ENCODE measurements around the gene WWOX.

Gene WWOX

DNA sequence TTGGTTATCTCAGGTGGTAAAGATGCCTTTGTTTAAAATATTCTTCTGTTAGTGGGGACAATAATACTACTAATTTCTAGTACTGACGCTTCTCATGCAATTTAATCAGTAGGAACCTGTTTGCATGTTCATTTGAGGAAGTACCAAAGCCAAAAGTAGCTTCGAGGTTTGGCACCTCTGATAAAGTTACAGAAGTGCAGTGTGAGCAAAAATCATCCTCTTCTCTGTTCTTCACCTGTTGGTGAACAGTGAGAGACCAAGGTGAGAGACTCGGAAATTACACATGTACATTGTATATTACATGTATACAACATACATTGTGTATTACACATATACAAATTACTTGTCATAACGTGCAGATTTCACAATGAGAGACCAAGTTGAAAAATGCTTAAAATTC, 1096.5 kb downstream of the WWOX start:
- no peak overlapping the region for H2BK12ac ChIP-seq (ENCODE audit: low read length)
- no peaks in the 10 kb centered on the region for H3K79me1 ChIP-seq (ENCODE audit: low read length)
- H3K4me3 ChIP-seq (ENCODE audit: low read depth, low read length): no peak overlapping the region
- H3K4ac ChIP-seq (ENCODE audit: low read depth, low read length): no peak overlapping the region
- no peaks in the 10 kb centered on the region for H3K79me2 ChIP-seq (ENCODE audit: control insufficient read depth, insufficient read depth, low read length, poor library complexity)
- no peak overlapping the region for H4K91ac ChIP-seq (ENCODE audit: low read depth, low read length)
- H3K18ac ChIP-seq (ENCODE audit: low read length): no peak overlapping the region
- no peak overlapping the region for H2BK5ac ChIP-seq (ENCODE audit: low read depth, low read length, poor library complexity)
- H4K8ac ChIP-seq (ENCODE audit: low read depth, low read length): no peak overlapping the region
- H3K9me3 ChIP-seq (ENCODE audit: insufficient read depth, low read depth, low read length): no peaks in the 10 kb centered on the region
- no CpG with 5 or more reads among the region's 4 CpGs for WGBS (ENCODE audit: extremely low coverage, insufficient coverage, insufficient read length)
- H3K27me3 ChIP-seq (ENCODE audit: insufficient read depth, low read length): no peaks in the 10 kb centered on the region
- no peak for DNase-seq
- no peak overlapping the region for H2AFZ ChIP-seq (ENCODE audit: insufficient read depth, low read length, poor library complexity)
- no peaks in the 10 kb centered on the region for H3K36me3 ChIP-seq (ENCODE audit: control insufficient read depth in 1 of 2, insufficient read depth in 2 of 2, low read length in 2 of 2)
- H3K14ac ChIP-seq (ENCODE audit: low read length): no peak overlapping the region
- H4K12ac ChIP-seq (ENCODE audit: low read depth, low read length): no peak overlapping the region
- no peak overlapping the region for H3K27ac ChIP-seq (ENCODE audit: low read depth, low read length)
- no peak overlapping the region for H3K23ac ChIP-seq (ENCODE audit: low read length)
- H3K4me1 ChIP-seq (ENCODE audit: control insufficient read depth in 1 of 2, insufficient read depth in 2 of 2, low read length in 2 of 2): no peaks in the 10 kb centered on the region
- H2AK5ac ChIP-seq (ENCODE audit: low read length): no peak overlapping the region
- H2BK120ac ChIP-seq (ENCODE audit: insufficient read depth, low read length, poor library complexity): no peak overlapping the region
- no peak overlapping the region for H3K4me2 ChIP-seq (ENCODE audit: low read length)
- H3K9ac ChIP-seq (ENCODE audit: low read length): no peak overlapping the region

DNA sequence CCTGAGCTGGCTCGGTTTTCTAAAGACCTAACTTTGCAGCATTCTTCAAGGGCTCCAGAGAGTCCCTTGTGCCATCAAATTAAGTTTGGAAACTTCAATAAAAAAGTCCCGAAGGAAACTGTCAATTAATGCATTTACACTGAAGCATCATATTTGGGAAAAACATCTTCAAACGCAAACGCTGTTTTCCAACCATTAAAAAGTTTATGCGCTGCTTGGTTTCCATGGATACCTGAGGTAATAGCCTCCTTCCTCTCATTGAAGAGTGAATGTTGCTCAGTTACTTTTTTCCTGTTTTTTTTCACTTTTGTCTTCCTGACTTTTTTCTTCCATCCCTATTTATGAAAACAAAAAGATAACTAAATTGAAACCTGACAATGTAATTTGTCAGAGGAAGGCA, 1102.0 kb downstream of the WWOX start:
- no peak overlapping the region for H3K14ac ChIP-seq (ENCODE audit: low read length)
- no peak overlapping the region for H4K91ac ChIP-seq (ENCODE audit: low read depth, low read length)
- no peak overlapping the region for H2AFZ ChIP-seq (ENCODE audit: insufficient read depth, low read length, poor library complexity)
- no peaks in the 10 kb centered on the region for H3K79me2 ChIP-seq (ENCODE audit: control insufficient read depth, insufficient read depth, low read length, poor library complexity)
- no peaks in the 10 kb centered on the region for H3K27me3 ChIP-seq (ENCODE audit: insufficient read depth, low read length)
- no peaks in the 10 kb centered on the region for H3K79me1 ChIP-seq (ENCODE audit: low read length)
- no peak overlapping the region for H3K18ac ChIP-seq (ENCODE audit: low read length)
- no CpG with 5 or more reads among the region's 5 CpGs for WGBS (ENCODE audit: extremely low coverage, insufficient coverage, insufficient read length)
- H3K9me3 ChIP-seq (ENCODE audit: insufficient read depth, low read depth, low read length): no peaks in the 10 kb centered on the region
- no peak overlapping the region for H3K4me2 ChIP-seq (ENCODE audit: low read length)
- H2AK5ac ChIP-seq (ENCODE audit: low read length): no peak overlapping the region
- no peak overlapping the region for H3K27ac ChIP-seq (ENCODE audit: low read depth, low read length)
- no peak overlapping the region for H2BK12ac ChIP-seq (ENCODE audit: low read length)
- H4K12ac ChIP-seq (ENCODE audit: low read depth, low read length): no peak overlapping the region
- H2BK120ac ChIP-seq (ENCODE audit: insufficient read depth, low read length, poor library complexity): no peak overlapping the region
- no peak for DNase-seq
- H3K23ac ChIP-seq (ENCODE audit: low read length): no peak overlapping the region
- no peak overlapping the region for H3K4ac ChIP-seq (ENCODE audit: low read depth, low read length)
- no peak overlapping the region for H3K4me3 ChIP-seq (ENCODE audit: low read depth, low read length)
- H3K36me3 ChIP-seq (ENCODE audit: control insufficient read depth in 1 of 2, insufficient read depth in 2 of 2, low read length in 2 of 2): no peaks in the 10 kb centered on the region
- no peak overlapping the region for H3K9ac ChIP-seq (ENCODE audit: low read length)
- no peak overlapping the region for H2BK5ac ChIP-seq (ENCODE audit: low read depth, low read length, poor library complexity)
- H3K4me1 ChIP-seq (ENCODE audit: control insufficient read depth in 1 of 2, insufficient read depth in 2 of 2, low read length in 2 of 2): no peaks in the 10 kb centered on the region
- no peak overlapping the region for H4K8ac ChIP-seq (ENCODE audit: low read depth, low read length)

DNA sequence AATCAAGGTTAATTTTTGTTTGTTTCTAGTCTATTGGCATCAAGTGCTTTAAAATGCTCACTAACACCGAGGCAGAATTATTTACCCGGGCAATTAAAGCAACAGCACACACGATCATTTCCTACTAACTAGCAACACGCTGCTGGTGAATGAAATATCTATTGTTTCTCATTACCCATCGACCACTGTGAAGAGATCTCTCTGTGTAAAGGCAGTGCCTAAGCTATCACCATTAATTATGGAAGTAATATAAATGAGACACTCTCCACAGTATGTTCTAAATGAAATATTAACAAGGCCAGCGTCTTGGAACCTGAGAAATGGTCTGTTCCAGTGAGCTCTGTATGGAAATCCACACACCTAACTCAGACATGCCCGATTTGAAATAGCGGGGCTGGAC, 1103.5 kb downstream of the WWOX start:
- no peaks in the 10 kb centered on the region for H3K4me1 ChIP-seq (ENCODE audit: control insufficient read depth in 1 of 2, insufficient read depth in 2 of 2, low read length in 2 of 2)
- no peak overlapping the region for H4K91ac ChIP-seq (ENCODE audit: low read depth, low read length)
- H2AFZ ChIP-seq (ENCODE audit: insufficient read depth, low read length, poor library complexity): no peak overlapping the region
- no peak overlapping the region for H3K9ac ChIP-seq (ENCODE audit: low read length)
- no peak overlapping the region for H4K12ac ChIP-seq (ENCODE audit: low read depth, low read length)
- H3K4me2 ChIP-seq (ENCODE audit: low read length): no peak overlapping the region
- H2AK5ac ChIP-seq (ENCODE audit: low read length): no peak overlapping the region
- H3K4ac ChIP-seq (ENCODE audit: low read depth, low read length): no peak overlapping the region
- H3K27ac ChIP-seq (ENCODE audit: low read depth, low read length): no peak overlapping the region
- H3K18ac ChIP-seq (ENCODE audit: low read length): no peak overlapping the region
- H3K9me3 ChIP-seq (ENCODE audit: insufficient read depth, low read depth, low read length): no peaks in the 10 kb centered on the region
- H3K79me1 ChIP-seq (ENCODE audit: low read length): no peaks in the 10 kb centered on the region
- no peak overlapping the region for H3K23ac ChIP-seq (ENCODE audit: low read length)
- H3K14ac ChIP-seq (ENCODE audit: low read length): no peak overlapping the region
- no peaks in the 10 kb centered on the region for H3K36me3 ChIP-seq (ENCODE audit: control insufficient read depth in 1 of 2, insufficient read depth in 2 of 2, low read length in 2 of 2)
- no peak overlapping the region for H2BK120ac ChIP-seq (ENCODE audit: insufficient read depth, low read length, poor library complexity)
- H3K4me3 ChIP-seq (ENCODE audit: low read depth, low read length): no peak overlapping the region
- no peak overlapping the region for H2BK12ac ChIP-seq (ENCODE audit: low read length)
- no peak for DNase-seq
- WGBS (ENCODE audit: extremely low coverage, insufficient coverage, insufficient read length): no CpG with 5 or more reads among the region's 8 CpGs
- H2BK5ac ChIP-seq (ENCODE audit: low read depth, low read length, poor library complexity): no peak overlapping the region
- no peaks in the 10 kb centered on the region for H3K27me3 ChIP-seq (ENCODE audit: insufficient read depth, low read length)
- no peak overlapping the region for H4K8ac ChIP-seq (ENCODE audit: low read depth, low read length)
- H3K79me2 ChIP-seq (ENCODE audit: control insufficient read depth, insufficient read depth, low read length, poor library complexity): no peaks in the 10 kb centered on the region

DNA sequence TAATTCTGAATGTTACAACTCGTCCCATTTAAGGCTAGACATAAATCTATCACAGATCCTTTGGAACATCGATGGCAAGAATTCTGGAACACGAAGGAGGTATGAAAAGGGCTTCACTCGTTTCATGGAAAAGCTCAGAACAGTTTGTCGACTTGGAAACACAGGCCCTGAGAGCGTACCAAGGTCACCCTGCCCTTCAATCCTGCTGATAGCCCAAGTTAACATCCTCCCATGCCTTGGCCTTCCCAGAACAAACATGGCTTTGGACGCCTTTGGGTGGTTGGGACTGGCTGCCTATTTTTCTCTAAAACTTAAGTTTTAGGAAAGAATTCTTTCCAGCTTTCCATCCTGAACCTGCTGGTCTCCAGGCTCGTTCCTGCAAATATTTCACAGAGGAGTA, 1105.0 kb downstream of the WWOX start:
- H2BK5ac ChIP-seq (ENCODE audit: low read depth, low read length, poor library complexity): no peak overlapping the region
- H3K9ac ChIP-seq (ENCODE audit: low read length): no peak overlapping the region
- H4K8ac ChIP-seq (ENCODE audit: low read depth, low read length): no peak overlapping the region
- H3K36me3 ChIP-seq (ENCODE audit: control insufficient read depth in 1 of 2, insufficient read depth in 2 of 2, low read length in 2 of 2): no peaks in the 10 kb centered on the region
- H2AK5ac ChIP-seq (ENCODE audit: low read length): no peak overlapping the region
- H4K91ac ChIP-seq (ENCODE audit: low read depth, low read length): no peak overlapping the region
- H4K12ac ChIP-seq (ENCODE audit: low read depth, low read length): no peak overlapping the region
- no peak overlapping the region for H2BK12ac ChIP-seq (ENCODE audit: low read length)
- H3K4me2 ChIP-seq (ENCODE audit: low read length): no peak overlapping the region
- no peak overlapping the region for H3K23ac ChIP-seq (ENCODE audit: low read length)
- H3K4me3 ChIP-seq (ENCODE audit: low read depth, low read length): no peak overlapping the region
- WGBS (ENCODE audit: extremely low coverage, insufficient coverage, insufficient read length): no CpG with 5 or more reads among the region's 8 CpGs
- no peak overlapping the region for H2AFZ ChIP-seq (ENCODE audit: insufficient read depth, low read length, poor library complexity)
- no peaks in the 10 kb centered on the region for H3K9me3 ChIP-seq (ENCODE audit: insufficient read depth, low read depth, low read length)
- no peaks in the 10 kb centered on the region for H3K79me2 ChIP-seq (ENCODE audit: control insufficient read depth, insufficient read depth, low read length, poor library complexity)
- H2BK120ac ChIP-seq (ENCODE audit: insufficient read depth, low read length, poor library complexity): no peak overlapping the region
- no peak overlapping the region for H3K27ac ChIP-seq (ENCODE audit: low read depth, low read length)
- H3K4me1 ChIP-seq (ENCODE audit: control insufficient read depth in 1 of 2, insufficient read depth in 2 of 2, low read length in 2 of 2): no peaks in the 10 kb centered on the region
- no peak for DNase-seq
- H3K14ac ChIP-seq (ENCODE audit: low read length): no peak overlapping the region
- H3K18ac ChIP-seq (ENCODE audit: low read length): no peak overlapping the region
- no peak overlapping the region for H3K4ac ChIP-seq (ENCODE audit: low read depth, low read length)
- no peaks in the 10 kb centered on the region for H3K27me3 ChIP-seq (ENCODE audit: insufficient read depth, low read length)
- no peaks in the 10 kb centered on the region for H3K79me1 ChIP-seq (ENCODE audit: low read length)
